Measurements from ENCODE around the gene ZNRF3. TPM values are rescaled to one million over a fixed set of nuclear protein-coding genes. Genes with fewer than 3 reads are reported as not detected.

The ZNRF3 gene
- total and polyA plus RNA-seq, 2 experiments from 2014 or later, result 11.1 to 32.2 TPM

GRCh38 chr22:28934026-28934425 is 50.7 kb downstream of the ZNRF3 start:
- Histone ChIP-seq H3K79me2 (replicated peaks; ENCODE audit: insufficient read depth) (peaks cover 94% of the 10 kb centered on the region), H3K36me3 (ENCODE audit: insufficient read depth) (no peaks in the 10 kb centered on the region), H3K27me3 (ENCODE audit: insufficient read depth) (no peaks in the 10 kb centered on the region), H3K4me2 (peak overlapping the region; percentile 42), H3K4me1 (ENCODE audit: insufficient read depth) (peaks cover 27% of the 10 kb centered on the region), H2AFZ (no peak overlapping the region), H3K27ac (ENCODE audit: low read depth) (peak overlapping the region; percentile 77; the same call in 1 of the 2 replicates), H3F3A (replicated peaks; ENCODE audit: low read depth) (no peaks in the 10 kb centered on the region), H4K20me1 (replicated peaks; ENCODE audit: insufficient read depth) (peaks cover 43% of the 10 kb centered on the region), H3K4me3 (no peak overlapping the region), H3K9me2 (ENCODE audit: insufficient read depth) (0 out of 2 replicates have a peak, but pooled peaks cover 2% of the 10 kb centered on the region)
- H3K36me3 Mint-ChIP-seq (ENCODE audit: low read depth), result no peaks in the 10 kb centered on the region
- no peaks in the 10 kb centered on the region for H3K27me3 Mint-ChIP-seq (ENCODE audit: insufficient read depth, low read depth, poor library complexity)
- no peak overlapping the region for H3K4me3 Mint-ChIP-seq
- no peak for DNase-seq (ENCODE audit: low spot score)
- H3K9me3 Mint-ChIP-seq, result no peaks in the 10 kb centered on the region
- no peak overlapping the region for H3K27ac Mint-ChIP-seq
- H3K4me1 Mint-ChIP-seq, result peaks cover 55% of the 10 kb centered on the region
- no peak for ATAC-seq
- TF ChIP-seq ZNF462 (CRISPR knock-in tag; IDR thresholded peaks at IDR 0.05) (no peak), JUNB (IDR thresholded peaks at IDR 0.05; ENCODE audit: unreplicated experiment) (no peak), REST (IDR thresholded peaks at IDR 0.05; ENCODE audit: unreplicated experiment) (no peak), ETS1 (IDR thresholded peaks at IDR 0.05) (no peak), STAT1 (IDR thresholded peaks at IDR 0.05; ENCODE audit: unreplicated experiment) (no peak), CREB1 (CRISPR knock-in tag; IDR thresholded peaks at IDR 0.05; ENCODE audit: low read depth) (no peak), ZNF331 (CRISPR knock-in tag; IDR thresholded peaks at IDR 0.05; ENCODE audit: low read depth) (no peak), NANOG (IDR thresholded peaks at IDR 0.05; ENCODE audit: borderline replicate concordance) (no peak), EZH2phosphoT487 (IDR thresholded peaks at IDR 0.05; ENCODE audit: unreplicated experiment) (no peak), EZH2 (IDR thresholded peaks at IDR 0.05; ENCODE audit: low read depth, unreplicated experiment) (no peak), ZNF114 (CRISPR knock-in tag; IDR thresholded peaks at IDR 0.05) (no peak)
